ENCODE measurements around the gene GMDS. TPM values are rescaled to one million over a fixed set of nuclear protein-coding genes. Genes with fewer than 3 reads are reported as not detected.

Gene GMDS
- total and polyA plus RNA-seq, 2 donors (not counting 3 experiments of a cell fraction or from before 2014, with no cell fraction given): 9.8 to 23.5 TPM

DNA sequence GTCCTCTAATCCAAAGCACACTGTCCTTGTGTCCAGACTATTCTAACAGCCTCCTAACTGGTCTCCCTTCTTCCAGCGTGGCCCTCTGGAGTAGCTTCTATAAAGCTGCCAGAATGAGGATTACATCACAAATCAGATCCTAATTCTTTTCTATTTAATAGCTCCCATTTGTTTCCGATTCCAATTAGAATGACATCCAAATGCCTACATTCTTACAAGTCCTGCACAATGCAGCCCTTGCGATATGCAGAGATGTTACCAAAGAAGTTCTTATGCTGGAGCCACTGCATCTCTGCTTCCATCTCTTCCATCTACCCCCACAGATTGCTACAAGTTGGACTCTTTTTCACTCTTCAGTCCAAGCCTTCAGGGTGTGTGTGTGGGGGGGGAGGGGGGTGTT, 40.0 kb downstream of the GMDS start:
- Histone ChIP-seq H3K27ac (ENCODE audit: insufficient read depth, low read depth, low read length) (no peak overlapping the region), H2AFZ (ENCODE audit: low read depth, low read length) (no peak overlapping the region), H3K79me2 (ENCODE audit: control insufficient read depth, insufficient read depth, low read length) (no peaks in the 10 kb centered on the region), H3K27me3 (ENCODE audit: control insufficient read depth in 2 of 2, insufficient read depth in 2 of 2, low read length in 2 of 2) (no peaks in the 10 kb centered on the region), H3K4me1 (ENCODE audit: control insufficient read depth, extremely low read depth, insufficient read depth, low read length) (peaks cover 17% of the 10 kb centered on the region), H3K9ac (replicated peaks; ENCODE audit: extremely low read depth, insufficient read depth, low read length) (no peak overlapping the region), H3K9me1 (replicated peaks; ENCODE audit: control insufficient read depth, extremely low read depth, insufficient read depth, low read length) (no peaks in the 10 kb centered on the region), H3K4me2 (ENCODE audit: insufficient read depth, low read length) (no peak overlapping the region), H3K4me3 (replicated peaks in 1 of 3; ENCODE audit: insufficient read depth in 1 of 3, low read depth in 1 of 3, low read length in 3 of 3) (no peak overlapping the region), H3K9me3 (replicated peaks; ENCODE audit: control insufficient read depth, insufficient read depth, low read length) (no peaks in the 10 kb centered on the region), H4K20me1 (replicated peaks; ENCODE audit: control insufficient read depth, extremely low read depth, insufficient read depth, low read length) (no peaks in the 10 kb centered on the region), H3K36me3 (ENCODE audit: control insufficient read depth in 2 of 2, extremely low read depth in 1 of 2, insufficient read depth in 2 of 2, low read length in 2 of 2) (no peaks in the 10 kb centered on the region)
- POLR2A ChIA-PET: no interaction called here
- DNase-seq (ENCODE audit: low read depth, low spot score) (no peak), FAIRE-seq (no peak)
- dilution Hi-C loops (cut with MboI; ENCODE audit: extremely low pct_ligation_motif_present, low sequenced_read_pairs): no loop called here
- BruUV-seq (replicated peaks): no TSS peak
- TF ChIP-seq FOS (IDR thresholded peaks at IDR 0.05; ENCODE audit: borderline replicate concordance, insufficient read depth, low read length) (no peak), MYC (IDR thresholded peaks at IDR 0.05; ENCODE audit: low read depth, low read length) (no peak), POLR2A (IDR thresholded peaks at IDR 0.05; ENCODE audit: low read depth, low read length) (no peak), EZH2 (IDR thresholded peaks at IDR 0.05; ENCODE audit: borderline replicate concordance, low read depth, low read length, severe bottlenecking) (no peak), JUN (IDR thresholded peaks at IDR 0.05; ENCODE audit: borderline replicate concordance, insufficient read depth, insufficient read length, low read depth) (no peak), GATA2 (IDR thresholded peaks at IDR 0.05; ENCODE audit: insufficient read depth, insufficient read length, low read depth, low read length) (no peak), POLR2AphosphoS5 (IDR thresholded peaks at IDR 0.05; ENCODE audit: insufficient read depth, low read depth, low read length) (no peak)
- TF ChIP-seq, protein P1, sequence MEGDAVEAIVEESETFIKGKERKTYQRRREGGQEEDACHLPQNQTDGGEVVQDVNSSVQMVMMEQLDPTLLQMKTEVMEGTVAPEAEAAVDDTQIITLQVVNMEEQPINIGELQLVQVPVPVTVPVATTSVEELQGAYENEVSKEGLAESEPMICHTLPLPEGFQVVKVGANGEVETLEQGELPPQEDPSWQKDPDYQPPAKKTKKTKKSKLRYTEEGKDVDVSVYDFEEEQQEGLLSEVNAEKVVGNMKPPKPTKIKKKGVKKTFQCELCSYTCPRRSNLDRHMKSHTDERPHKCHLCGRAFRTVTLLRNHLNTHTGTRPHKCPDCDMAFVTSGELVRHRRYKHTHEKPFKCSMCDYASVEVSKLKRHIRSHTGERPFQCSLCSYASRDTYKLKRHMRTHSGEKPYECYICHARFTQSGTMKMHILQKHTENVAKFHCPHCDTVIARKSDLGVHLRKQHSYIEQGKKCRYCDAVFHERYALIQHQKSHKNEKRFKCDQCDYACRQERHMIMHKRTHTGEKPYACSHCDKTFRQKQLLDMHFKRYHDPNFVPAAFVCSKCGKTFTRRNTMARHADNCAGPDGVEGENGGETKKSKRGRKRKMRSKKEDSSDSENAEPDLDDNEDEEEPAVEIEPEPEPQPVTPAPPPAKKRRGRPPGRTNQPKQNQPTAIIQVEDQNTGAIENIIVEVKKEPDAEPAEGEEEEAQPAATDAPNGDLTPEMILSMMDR (IDR thresholded peaks at IDR 0.05; ENCODE audit: extremely low read depth in 1 of 2, insufficient read depth in 1 of 2, low read depth in 1 of 2, low read length in 2 of 2): no peak
- TF ChIP-seq, protein P2, sequence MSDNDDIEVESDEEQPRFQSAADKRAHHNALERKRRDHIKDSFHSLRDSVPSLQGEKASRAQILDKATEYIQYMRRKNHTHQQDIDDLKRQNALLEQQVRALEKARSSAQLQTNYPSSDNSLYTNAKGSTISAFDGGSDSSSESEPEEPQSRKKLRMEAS (IDR thresholded peaks at IDR 0.05; ENCODE audit: insufficient read depth, insufficient read length): no peak
- intact Hi-C loops (cut with micrococcal nuclease): no loop called here
- CTCF ChIA-PET: interaction anchor here (0.7 to 1.0 kb wide), 2 partner anchors 30 to 149 kb away, joined by 3 read pairs; no protein-coding TSS in a partner anchor

All from endothelial cell of umbilical vein (primary cell).